ENCODE measurements around the gene OR2T5. TPM values are rescaled to one million over a fixed set of nuclear protein-coding genes. Genes with fewer than 3 reads are reported as not detected.
"Not testable (repeated sequence)": the region's sequence is repeated elsewhere in the genome, so short reads cannot be mapped to it uniquely, and the experiment has no call there.

OR2T5 gene
- not detected in 2 replicates for total RNA-seq (2014; rRNA removed; shearing (Covaris generic))

- not testable (repeated sequence) for H3K36me3 ChIP-seq; H3K4me3 ChIP-seq; H3K9me3 ChIP-seq (replicated peaks); DNase-seq; H3K4me1 ChIP-seq; H3K27ac ChIP-seq; H3K27me3 ChIP-seq
These were observed at the start of gene OR2T5 for GRCh38 chr1:248488289-248488688. Gene OR2T5, plus strand, starts transcription at chr1:248488589. Its CDS starts 0 bp downstream, at chr1:248488589.

GRCh38 chr1:248438668-248439067 is 49.7 kb upstream of the OR2T5 start:
- H3K36me3 ChIP-seq; H3K4me3 ChIP-seq; H3K27ac ChIP-seq; H3K9me3 ChIP-seq (replicated peaks); H3K27me3 ChIP-seq; H3K4me1 ChIP-seq; DNase-seq: not testable (repeated sequence)

- not testable (repeated sequence) for H3K36me3 ChIP-seq; H3K27ac ChIP-seq; H3K4me3 ChIP-seq; H3K27me3 ChIP-seq; H3K4me1 ChIP-seq; H3K9me3 ChIP-seq (replicated peaks); DNase-seq
These were observed 49.1 kb upstream of the OR2T5 start for GRCh38 chr1:248439283-248439682.

- H3K27ac ChIP-seq; H3K4me3 ChIP-seq; H3K27me3 ChIP-seq; H3K36me3 ChIP-seq; DNase-seq; H3K4me1 ChIP-seq; H3K9me3 ChIP-seq (replicated peaks): not testable (repeated sequence)
These were observed 45.7 kb upstream of the OR2T5 start for GRCh38 chr1:248442500-248443277.

- not testable (repeated sequence) for DNase-seq; H3K4me1 ChIP-seq; H3K27me3 ChIP-seq; H3K9me3 ChIP-seq (replicated peaks); H3K4me3 ChIP-seq; H3K36me3 ChIP-seq; H3K27ac ChIP-seq
These were observed 43.8 kb upstream of the OR2T5 start for GRCh38 chr1:248444603-248445002.

- not testable (repeated sequence) for H3K27ac ChIP-seq; H3K4me3 ChIP-seq; H3K36me3 ChIP-seq; H3K9me3 ChIP-seq (replicated peaks); DNase-seq; H3K4me1 ChIP-seq; H3K27me3 ChIP-seq
These were observed 43.0 kb upstream of the OR2T5 start, which contains the start of gene OR2T2 for GRCh38 chr1:248445399-248445798. Gene OR2T2, plus strand, starts transcription at chr1:248445637. Its CDS starts 7,161 bp downstream, at chr1:248452798.

DNA sequence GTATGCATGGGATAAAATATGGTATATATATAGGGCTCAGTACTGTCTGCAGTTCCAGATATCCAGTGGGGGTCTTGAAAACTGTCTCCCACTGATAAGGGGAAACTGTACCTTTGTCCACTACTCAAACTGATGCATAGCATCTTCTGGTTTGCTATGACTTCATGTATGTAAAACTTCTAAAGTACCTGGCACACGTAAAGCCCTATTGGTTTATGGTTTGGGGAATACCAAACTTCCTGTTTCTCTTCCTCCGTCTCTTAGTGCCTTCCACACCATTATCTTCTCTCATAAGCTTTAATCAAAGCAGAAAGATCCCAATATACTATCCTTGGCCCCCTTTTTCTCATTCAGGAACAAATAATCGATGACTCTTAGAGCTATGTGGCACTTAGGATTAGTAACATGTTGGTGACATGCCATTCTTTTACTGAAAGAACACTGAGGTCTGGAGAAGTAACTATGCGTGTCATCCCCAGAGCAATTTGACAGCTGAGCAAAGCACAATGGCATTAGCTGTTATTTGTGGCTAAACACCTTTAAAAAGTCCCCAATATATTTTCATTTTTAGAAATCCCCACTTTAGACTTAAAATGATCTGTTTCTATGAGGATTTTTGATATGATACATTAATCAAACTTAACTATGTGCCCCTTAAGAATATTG is 39.8 kb upstream of the OR2T5 start:
- not testable (repeated sequence) for H3K36me3 ChIP-seq; DNase-seq; H3K27ac ChIP-seq; H3K27me3 ChIP-seq; H3K9me3 ChIP-seq (replicated peaks); H3K4me3 ChIP-seq; H3K4me1 ChIP-seq

DNA sequence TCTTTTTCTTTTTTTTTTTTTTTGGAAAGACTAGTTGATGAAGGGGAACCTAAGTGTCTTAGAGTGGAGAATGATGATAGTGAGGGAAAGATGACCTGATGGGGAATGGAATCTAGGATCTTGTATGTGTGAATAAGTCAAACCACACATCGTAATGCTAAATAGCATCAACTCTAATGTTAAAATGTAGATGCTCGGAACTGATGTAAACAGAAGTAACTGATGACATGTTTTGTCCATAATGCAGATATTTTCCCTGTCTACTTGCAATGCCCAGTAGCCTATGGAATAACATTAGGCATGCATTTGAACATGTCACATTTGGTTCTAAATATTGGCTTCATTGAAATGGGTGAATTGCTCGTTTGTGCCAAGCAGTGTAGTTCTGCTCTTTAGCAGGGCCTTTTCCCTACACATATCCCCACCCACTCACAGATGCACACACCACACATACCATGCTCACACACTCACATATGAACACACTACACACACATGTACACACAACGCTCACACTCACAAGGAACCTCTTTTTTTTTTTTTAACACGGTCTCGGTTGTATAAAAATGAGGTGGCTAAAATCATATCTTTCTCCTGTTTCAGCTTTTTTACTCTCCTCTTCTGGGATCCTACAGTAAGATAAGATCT is 38.4 kb upstream of the OR2T5 start:
- not testable (repeated sequence) for DNase-seq; H3K4me3 ChIP-seq; H3K27ac ChIP-seq; H3K4me1 ChIP-seq; H3K36me3 ChIP-seq; H3K27me3 ChIP-seq; H3K9me3 ChIP-seq (replicated peaks)

GRCh38 chr1:248450466-248451145 is 37.8 kb upstream of the OR2T5 start:
- not testable (repeated sequence) for H3K4me3 ChIP-seq; H3K27me3 ChIP-seq; H3K4me1 ChIP-seq; H3K9me3 ChIP-seq (replicated peaks); H3K27ac ChIP-seq; DNase-seq; H3K36me3 ChIP-seq

DNA sequence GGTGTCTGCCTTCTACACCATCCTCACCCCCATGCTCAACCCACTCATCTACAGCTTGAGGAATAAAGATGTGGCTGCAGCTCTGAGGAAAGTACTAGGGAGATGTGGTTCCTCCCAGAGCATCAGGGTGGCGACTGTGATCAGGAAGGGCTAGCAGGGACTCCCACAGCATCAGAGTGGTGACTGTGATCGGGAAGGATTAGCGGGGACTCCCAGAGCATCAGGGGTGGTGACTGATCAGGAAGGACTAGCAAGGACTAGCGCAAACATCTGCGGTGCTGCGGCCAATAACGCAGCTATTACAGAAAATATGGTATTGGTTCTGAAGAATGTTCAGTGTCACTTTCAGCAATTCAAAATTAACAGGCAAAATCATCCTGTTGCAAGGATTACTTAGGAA is 34.8 kb upstream of the OR2T5 start:
- DNase-seq; H3K4me1 ChIP-seq; H3K4me3 ChIP-seq; H3K27me3 ChIP-seq; H3K27ac ChIP-seq; H3K36me3 ChIP-seq; H3K9me3 ChIP-seq (replicated peaks): not testable (repeated sequence)

DNA sequence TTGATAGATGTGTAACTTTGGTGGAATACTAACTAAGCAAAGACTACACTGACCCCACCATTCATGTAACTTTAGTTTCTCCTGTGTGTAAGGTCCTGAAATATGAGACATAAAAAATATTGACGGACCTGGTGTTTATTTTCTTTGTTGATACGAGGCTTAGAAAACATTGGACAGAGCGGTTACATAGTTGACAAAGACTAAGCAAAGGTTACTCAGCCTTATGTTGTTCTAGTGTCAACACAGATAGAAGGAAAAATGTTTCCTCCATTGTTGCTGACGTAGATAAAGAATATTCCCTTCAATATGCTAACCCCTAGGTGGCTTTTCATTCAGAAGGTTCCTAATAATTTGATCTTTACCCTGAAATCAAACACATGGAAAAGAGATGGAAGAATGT is 33.3 kb upstream of the OR2T5 start:
- not testable (repeated sequence) for H3K36me3 ChIP-seq; H3K27ac ChIP-seq; H3K4me1 ChIP-seq; DNase-seq; H3K4me3 ChIP-seq; H3K27me3 ChIP-seq; H3K9me3 ChIP-seq (replicated peaks)

- not testable (repeated sequence) for H3K27ac ChIP-seq; DNase-seq; H3K4me1 ChIP-seq; H3K9me3 ChIP-seq (replicated peaks); H3K36me3 ChIP-seq; H3K27me3 ChIP-seq; H3K4me3 ChIP-seq
These were observed 31.8 kb upstream of the OR2T5 start for GRCh38 chr1:248456635-248457034.

GRCh38 chr1:248459117-248459516 is 29.3 kb upstream of the OR2T5 start:
- H3K4me1 ChIP-seq; H3K27me3 ChIP-seq; H3K9me3 ChIP-seq (replicated peaks); H3K36me3 ChIP-seq; H3K4me3 ChIP-seq; H3K27ac ChIP-seq: not testable (repeated sequence)
- DNase-seq: peak in 1 of 2 experiments; percentile 1

DNA sequence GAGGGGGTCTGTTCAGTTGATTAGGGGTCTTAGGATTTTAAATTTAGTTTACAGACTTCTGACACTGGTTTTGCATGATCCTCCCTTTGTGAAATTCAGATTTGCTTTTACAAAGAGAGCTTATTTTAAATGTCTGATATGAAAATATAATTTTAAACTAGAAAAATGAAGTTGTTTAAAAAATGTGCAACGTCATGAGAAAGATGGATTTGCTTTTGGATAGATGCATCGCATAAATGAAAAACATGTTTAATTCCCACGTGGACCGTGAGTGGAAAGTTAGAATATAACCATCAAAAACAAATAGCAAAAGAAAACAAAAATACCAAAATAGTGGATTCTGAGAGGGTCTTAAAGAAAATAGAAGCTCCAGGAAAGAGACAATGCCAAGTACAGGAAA is 17.2 kb upstream of the OR2T5 start:
- no peak for DNase-seq
- no peak overlapping the region for H3K4me3 ChIP-seq
- no peaks in the 10 kb centered on the region for H3K27me3 ChIP-seq
- no peaks in the 10 kb centered on the region for H3K4me1 ChIP-seq
- no peaks in the 10 kb centered on the region for H3K9me3 ChIP-seq (replicated peaks)
- no peak overlapping the region for H3K27ac ChIP-seq
- no peaks in the 10 kb centered on the region for H3K36me3 ChIP-seq

DNA sequence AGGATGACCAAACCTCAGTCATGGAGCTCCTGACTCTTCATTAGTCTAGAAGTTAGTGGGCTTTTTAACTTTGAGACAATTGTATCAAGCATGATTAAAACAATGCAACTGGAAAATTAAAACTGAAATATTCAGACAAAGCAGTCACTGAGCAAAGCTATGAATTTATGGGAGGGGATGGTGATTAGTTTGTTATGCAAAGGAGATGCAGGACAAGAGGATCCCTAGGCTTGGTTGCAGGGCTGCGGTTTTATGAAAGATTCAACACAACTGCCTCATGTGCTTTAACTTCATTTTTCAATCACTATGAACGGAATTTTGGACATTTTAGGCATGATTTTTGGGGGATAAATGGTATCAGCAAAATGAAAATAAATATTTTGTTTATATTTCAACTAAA is 16.3 kb upstream of the OR2T5 start:
- H3K27me3 ChIP-seq; H3K36me3 ChIP-seq; DNase-seq; H3K4me1 ChIP-seq; H3K27ac ChIP-seq; H3K9me3 ChIP-seq (replicated peaks); H3K4me3 ChIP-seq: not testable (repeated sequence)

Data from SJCRH30 (cell line).